ENCODE measurements around the gene NEU1.
"Not testable (repeated sequence)": the region's sequence is repeated elsewhere in the genome, so short reads cannot be mapped to it uniquely, and the experiment has no call there.

NEU1 gene

GRCh38 chr6:31862344-31863235 lies at the start of gene NEU1:
Gene NEU1 (minus strand): TSS chr6:31862821. CDS start chr6:31862776, 45 bp downstream.
- DNase-seq (ENCODE audit: extremely low spot score, insufficient read length, low read depth) (peak; percentile 99), FAIRE-seq (peak; percentile 98)

GRCh38 chr6:31911826-31912585 lies 49.4 kb upstream of the NEU1 start:
- DNase-seq (ENCODE audit: extremely low spot score, insufficient read length, low read depth) = no peak
- no peak for FAIRE-seq

GRCh38 chr6:31909298-31909697 lies 46.7 kb upstream of the NEU1 start:
- FAIRE-seq; DNase-seq (ENCODE audit: extremely low spot score, insufficient read length, low read depth): not testable (repeated sequence)

- FAIRE-seq = peak; percentile 66
- no peak for DNase-seq (ENCODE audit: extremely low spot score, insufficient read length, low read depth)
These were observed 46.2 kb upstream of the NEU1 start for GRCh38 chr6:31908791-31909190.

- not testable (repeated sequence) for FAIRE-seq; DNase-seq (ENCODE audit: extremely low spot score, insufficient read length, low read depth)
These were observed 45.6 kb upstream of the NEU1 start for GRCh38 chr6:31908255-31908654.

GRCh38 chr6:31907158-31907813 lies 44.7 kb upstream of the NEU1 start:
- no peak for DNase-seq (ENCODE audit: extremely low spot score, insufficient read length, low read depth)
- FAIRE-seq = no peak

- FAIRE-seq; DNase-seq (ENCODE audit: extremely low spot score, insufficient read length, low read depth): not testable (repeated sequence)
These were observed 44.1 kb upstream of the NEU1 start for GRCh38 chr6:31906727-31907126.

GRCh38 chr6:31906122-31906521 lies 43.5 kb upstream of the NEU1 start:
- FAIRE-seq (no peak), DNase-seq (ENCODE audit: extremely low spot score, insufficient read length, low read depth) (no peak)

- FAIRE-seq = no peak
- no peak for DNase-seq (ENCODE audit: extremely low spot score, insufficient read length, low read depth)
These were observed 42.4 kb upstream of the NEU1 start for GRCh38 chr6:31905041-31905440.

GRCh38 chr6:31903957-31904356 lies 41.3 kb upstream of the NEU1 start:
- DNase-seq (ENCODE audit: extremely low spot score, insufficient read length, low read depth) = no peak
- no peak for FAIRE-seq

GRCh38 chr6:31901953-31902643 lies 39.5 kb upstream of the NEU1 start, which contains the start of gene ZBTB12:
Gene ZBTB12 (minus strand): TSS chr6:31902086. CDS start chr6:31901305, 781 bp downstream.
- FAIRE-seq = peak; percentile 80
- peak; percentile 81 for DNase-seq (ENCODE audit: extremely low spot score, insufficient read length, low read depth)

- DNase-seq (ENCODE audit: extremely low spot score, insufficient read length, low read depth) (no peak), FAIRE-seq (no peak)
These were observed 38.9 kb upstream of the NEU1 start for GRCh38 chr6:31901415-31901952.

- DNase-seq (ENCODE audit: extremely low spot score, insufficient read length, low read depth) (no peak), FAIRE-seq (no peak)
These were observed 38.3 kb upstream of the NEU1 start for GRCh38 chr6:31900917-31901414.

GRCh38 chr6:31899882-31900722 lies 37.5 kb upstream of the NEU1 start:
- DNase-seq (ENCODE audit: extremely low spot score, insufficient read length, low read depth) (no peak), FAIRE-seq (no peak)

GRCh38 chr6:31899215-31899614 lies 36.6 kb upstream of the NEU1 start:
- no peak for DNase-seq (ENCODE audit: extremely low spot score, insufficient read length, low read depth)
- FAIRE-seq = no peak

GRCh38 chr6:31898383-31899011 lies 35.9 kb upstream of the NEU1 start:
- DNase-seq (ENCODE audit: extremely low spot score, insufficient read length, low read depth) (no peak), FAIRE-seq (peak; percentile 65)

- peak; percentile 90 for FAIRE-seq
These were observed 35.2 kb upstream of the NEU1 start, which contains the start of gene EHMT2 for GRCh38 chr6:31897612-31898382. Gene EHMT2 (minus strand): TSS chr6:31897698. CDS start chr6:31897677, 21 bp downstream.

More at GRCh38 chr6:31897612-31898382, 35.2 kb upstream of the NEU1 start, which contains the start of gene EHMT2:
- peak; percentile 78 for DNase-seq (ENCODE audit: extremely low spot score, insufficient read length, low read depth)

All from GM18507 (cell line).